ENCODE results near the gene NUP93.

GRCh38 chr16:56789360-56789759 lies 59.4 kb downstream of the NUP93 start:
- TF ChIP-seq CTCF (IDR thresholded peaks at IDR 0.05) (peak; percentile 63), RFX5 (IDR thresholded peaks at IDR 0.05) (no peak), ZFP36 (IDR thresholded peaks at IDR 0.05; ENCODE audit: borderline replicate concordance, partially characterized antibody) (no peak), ELK1 (IDR thresholded peaks at IDR 0.05; ENCODE audit: low read depth, low read length) (no peak)
